HG03565 (cell line): ENCODE data around the gene KRTAP10-7.
"Not testable (repeated sequence)": the region's sequence is repeated elsewhere in the genome, so short reads cannot be mapped to it uniquely, and the experiment has no call there.

Experiments used
- ATAC-seq: cut with Tn5 transposase; IDR thresholded peaks from one replicate; pipeline ENCODE4 v1.9.1; 2021; ENCODE audit warnings: mild to moderate bottlenecking, moderate library complexity; ENCODE audit not compliant: unreplicated experiment

KRTAP10-7 gene

GRCh38 chr21:44571844-44572782, 28.3 kb upstream of the KRTAP10-7 start:
- ATAC-seq = no peak

GRCh38 chr21:44572959-44573583, 27.3 kb upstream of the KRTAP10-7 start:
- ATAC-seq = no peak

GRCh38 chr21:44573630-44574456, 26.6 kb upstream of the KRTAP10-7 start, which contains the start of gene KRTAP10-4:
Gene KRTAP10-4 (plus strand): TSS chr21:44573729. CDS start chr21:44573759, 30 bp downstream.
- ATAC-seq = not testable (repeated sequence)

- ATAC-seq = no peak
Observed at GRCh38 chr21:44574457-44575306, 25.7 kb upstream of the KRTAP10-7 start.

- ATAC-seq = no peak
Observed at GRCh38 chr21:44575307-44576024, 24.9 kb upstream of the KRTAP10-7 start.

- ATAC-seq = no peak
Observed at GRCh38 chr21:44576025-44576420, 24.4 kb upstream of the KRTAP10-7 start.

- no peak for ATAC-seq
Observed at GRCh38 chr21:44578371-44579055, 21.9 kb upstream of the KRTAP10-7 start.

- ATAC-seq = no peak
Observed at GRCh38 chr21:44579056-44579832, 21.2 kb upstream of the KRTAP10-7 start.

- no peak for ATAC-seq
Observed at GRCh38 chr21:44579833-44580144, 20.6 kb upstream of the KRTAP10-7 start.

- ATAC-seq = not testable (repeated sequence)
Observed at GRCh38 chr21:44580231-44580821, 20.1 kb upstream of the KRTAP10-7 start, which contains the start of gene KRTAP10-5. Gene KRTAP10-5 (minus strand): TSS chr21:44580604. CDS start chr21:44580578, 26 bp downstream.

- no peak for ATAC-seq
Observed at GRCh38 chr21:44581158-44581557, 19.2 kb upstream of the KRTAP10-7 start.

- no peak for ATAC-seq
Observed at GRCh38 chr21:44582055-44582454, 18.3 kb upstream of the KRTAP10-7 start.

GRCh38 chr21:44583089-44583799, 17.2 kb upstream of the KRTAP10-7 start:
- no peak for ATAC-seq

GRCh38 chr21:44583800-44584147, 16.6 kb upstream of the KRTAP10-7 start:
- ATAC-seq = no peak

- ATAC-seq = no peak
Observed at GRCh38 chr21:44585892-44586291, 14.5 kb upstream of the KRTAP10-7 start.

- ATAC-seq = no peak
Observed at GRCh38 chr21:44589094-44589493, 11.3 kb upstream of the KRTAP10-7 start.

GRCh38 chr21:44589586-44590305, 10.7 kb upstream of the KRTAP10-7 start:
- ATAC-seq = no peak
